ENCODE measurements around the gene RAB34.

- TF ChIP-seq CTCF (conservative IDR thresholded peaks at IDR 0.05; ENCODE audit: low read length) (no peak), EZH2phosphoT487 (IDR thresholded peaks at IDR 0.05; ENCODE audit: borderline replicate concordance) (no peak)
These were observed 29.2 kb downstream of the RAB34 start for GRCh38 chr17:28688481-28688880.
